Measurements from ENCODE around the gene SZT2.
"Not testable (repeated sequence)": the region's sequence is repeated elsewhere in the genome, so short reads cannot be mapped to it uniquely, and the experiment has no call there.

SZT2 gene

GRCh38 chr1:43454270-43455011 is 64.7 kb downstream of the SZT2 start:
- peak in 1 of 2 donors; percentile 19 for DNase-seq (ENCODE audit: low read depth in 2 of 2)

- DNase-seq (ENCODE audit: low read depth in 2 of 2) = no peak
These were observed 65.7 kb downstream of the SZT2 start for GRCh38 chr1:43455213-43455889.

DNA sequence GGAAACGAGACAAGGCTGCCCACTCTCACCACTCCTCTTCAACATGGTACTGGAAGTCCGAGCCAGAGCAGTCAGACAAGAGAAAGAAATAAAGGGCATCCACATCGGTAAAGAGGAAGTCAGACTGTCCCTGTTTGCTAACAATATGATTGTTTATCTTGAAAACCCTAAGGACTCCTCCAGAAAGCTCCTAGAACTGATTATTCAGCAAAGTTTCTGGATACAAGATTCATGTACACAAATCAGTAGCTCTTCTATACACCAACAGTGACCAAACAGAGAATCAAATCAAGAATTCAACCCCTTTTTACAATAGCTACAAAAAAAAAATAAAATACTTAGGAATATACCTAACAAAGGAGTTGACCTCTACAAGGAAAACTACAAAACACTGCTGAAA is 68.7 kb downstream of the SZT2 start:
- DNase-seq (ENCODE audit: low read depth in 2 of 2) = not testable (repeated sequence)

GRCh38 chr1:43460988-43461693 is 71.4 kb downstream of the SZT2 start:
- DNase-seq (ENCODE audit: low read depth in 2 of 2) = no peak

DNA sequence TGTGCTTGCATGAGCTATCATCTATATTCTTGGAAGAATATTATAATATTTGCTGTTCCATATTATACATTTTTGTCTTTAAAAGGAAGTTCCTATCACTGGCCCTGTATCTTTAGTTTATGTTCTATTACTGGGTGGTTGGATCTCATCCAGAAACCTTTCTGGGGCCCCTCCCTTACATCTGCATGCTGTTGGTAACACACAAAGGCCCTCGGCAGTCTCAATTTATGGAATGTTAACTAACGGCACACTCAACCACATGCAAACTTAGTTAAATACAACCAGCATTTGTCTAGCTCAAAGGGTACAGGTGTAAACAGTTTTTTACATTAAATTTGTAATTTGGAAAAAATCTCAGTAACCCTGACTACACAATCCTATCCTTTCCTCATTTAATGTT is 73.8 kb downstream of the SZT2 start:
- DNase-seq (ENCODE audit: low read depth in 2 of 2) = no peak

GRCh38 chr1:43464681-43465504 is 75.2 kb downstream of the SZT2 start:
- no peak for DNase-seq (ENCODE audit: low read depth in 2 of 2)

DNA sequence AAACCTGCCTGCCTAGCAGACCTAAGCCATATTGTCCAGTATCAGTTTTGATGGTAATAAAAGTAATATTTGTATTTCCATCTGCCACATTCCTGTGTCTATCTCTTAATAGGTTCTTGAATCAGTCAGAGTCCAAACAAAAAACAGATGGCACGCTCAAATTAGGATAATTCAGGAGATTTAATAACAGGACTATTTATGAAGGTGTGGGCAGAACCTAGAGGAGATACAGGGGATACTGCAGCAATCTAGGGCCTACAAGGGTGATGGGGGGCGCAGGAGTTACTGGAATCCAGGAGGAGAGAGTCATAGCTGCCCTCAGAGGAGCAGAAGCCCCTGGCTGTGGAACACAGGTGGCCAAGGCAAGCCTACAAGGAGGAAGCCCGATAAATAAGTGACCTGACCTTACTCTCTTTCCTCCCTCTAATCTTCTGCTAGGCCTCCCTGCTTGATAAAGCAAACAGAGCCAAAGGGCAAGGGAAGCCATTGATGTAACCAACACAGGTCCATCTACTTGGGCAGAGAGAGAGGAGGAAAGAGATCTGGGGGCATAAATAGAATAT is 75.9 kb downstream of the SZT2 start:
- no peak for DNase-seq (ENCODE audit: low read depth in 2 of 2)

GRCh38 chr1:43466403-43466802 is 76.7 kb downstream of the SZT2 start:
- no peak for DNase-seq (ENCODE audit: low read depth in 2 of 2)

DNA sequence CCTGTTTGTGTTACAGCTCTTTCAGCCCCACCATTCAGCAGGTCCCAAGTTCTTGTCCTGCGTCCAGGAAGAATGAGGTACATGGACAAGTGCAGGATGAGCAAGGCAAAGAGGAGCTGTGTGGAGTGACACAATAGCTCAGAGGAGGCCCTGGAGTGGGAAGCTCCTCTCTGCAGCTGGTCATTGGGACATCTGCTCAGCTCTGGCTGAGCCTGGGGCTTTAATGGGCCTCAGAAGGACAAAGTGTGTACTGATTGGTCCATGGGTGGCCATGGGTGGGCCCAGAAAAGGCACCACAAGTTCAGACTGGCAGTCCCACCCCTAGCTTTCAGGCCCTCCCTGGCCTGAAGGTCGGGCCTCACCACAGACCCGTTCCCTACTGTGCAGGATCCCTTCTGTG is 78.7 kb downstream of the SZT2 start:
- no peak for DNase-seq (ENCODE audit: low read depth in 2 of 2)

GRCh38 chr1:43469932-43470331 is 80.2 kb downstream of the SZT2 start:
- DNase-seq (ENCODE audit: low read depth in 2 of 2) = no peak

GRCh38 chr1:43472087-43472462 is 82.4 kb downstream of the SZT2 start:
- no peak for DNase-seq (ENCODE audit: low read depth in 2 of 2)

GRCh38 chr1:43472463-43473151 is 82.9 kb downstream of the SZT2 start:
- DNase-seq (ENCODE audit: low read depth in 2 of 2) = not testable (repeated sequence)

DNA sequence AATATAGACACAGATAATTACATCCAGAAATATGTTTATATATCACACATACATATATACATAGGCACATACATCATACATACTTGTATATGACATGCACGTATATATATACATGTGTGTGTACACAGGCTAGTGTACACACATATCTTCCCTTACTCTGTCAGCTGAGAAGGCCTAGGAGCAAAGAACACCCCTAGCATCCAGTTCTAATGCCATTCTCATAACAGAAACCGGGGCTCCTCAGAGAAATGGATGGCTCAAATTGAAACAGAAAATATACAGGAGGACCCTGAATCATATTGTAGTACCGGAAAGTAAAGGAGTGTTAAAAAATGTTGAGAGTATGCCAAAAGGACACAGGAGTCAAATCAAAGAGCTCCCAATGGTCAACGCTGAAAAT is 83.8 kb downstream of the SZT2 start:
- no peak for DNase-seq (ENCODE audit: low read depth in 2 of 2)

- not testable (repeated sequence) for DNase-seq (ENCODE audit: low read depth in 2 of 2)
These were observed 86.1 kb downstream of the SZT2 start for GRCh38 chr1:43475611-43476401.

GRCh38 chr1:43477716-43478115 is 88.0 kb downstream of the SZT2 start:
- no peak for DNase-seq (ENCODE audit: low read depth in 2 of 2)

DNA sequence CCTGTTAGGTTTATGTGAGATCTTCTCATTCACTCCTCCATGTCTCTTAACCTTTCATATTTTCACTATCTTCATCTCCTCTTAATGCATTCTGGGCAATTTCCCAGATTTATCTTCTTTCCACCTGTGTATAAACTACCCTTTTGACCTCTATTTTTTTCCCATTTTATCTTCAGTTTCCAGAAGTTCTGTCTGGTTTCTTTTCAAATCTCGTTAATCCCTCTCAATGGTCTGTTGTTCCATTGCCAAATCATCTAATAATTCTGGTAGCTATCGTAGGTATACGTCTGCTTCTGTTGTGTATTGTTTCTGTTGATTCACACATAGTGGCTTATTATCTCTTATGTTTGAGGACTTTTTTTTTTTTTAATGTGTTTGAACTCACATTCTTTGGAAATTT is 89.7 kb downstream of the SZT2 start:
- DNase-seq (ENCODE audit: low read depth in 2 of 2) = no peak

DNA sequence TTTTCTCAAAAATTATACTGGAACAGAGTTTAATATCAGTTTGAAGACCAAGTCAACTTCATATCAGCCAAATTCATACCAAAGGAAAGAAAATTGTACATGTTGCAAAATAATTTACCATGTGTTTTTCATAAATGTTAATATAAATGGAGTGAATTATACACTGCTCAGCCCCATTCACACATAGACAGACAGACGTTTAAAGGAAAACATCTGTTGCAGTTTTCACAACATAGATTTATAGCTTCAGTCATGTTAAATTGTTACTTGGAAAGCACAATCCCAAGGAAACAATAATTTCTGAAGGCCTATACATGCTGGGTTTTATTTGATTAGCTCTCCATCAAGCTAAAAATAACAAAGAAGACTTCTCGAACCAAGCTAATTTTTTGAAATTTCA is 91.8 kb downstream of the SZT2 start:
- no peak for DNase-seq (ENCODE audit: low read depth in 2 of 2)

GRCh38 chr1:43482215-43482614 is 92.5 kb downstream of the SZT2 start:
- DNase-seq (ENCODE audit: low read depth in 2 of 2) = no peak

DNA sequence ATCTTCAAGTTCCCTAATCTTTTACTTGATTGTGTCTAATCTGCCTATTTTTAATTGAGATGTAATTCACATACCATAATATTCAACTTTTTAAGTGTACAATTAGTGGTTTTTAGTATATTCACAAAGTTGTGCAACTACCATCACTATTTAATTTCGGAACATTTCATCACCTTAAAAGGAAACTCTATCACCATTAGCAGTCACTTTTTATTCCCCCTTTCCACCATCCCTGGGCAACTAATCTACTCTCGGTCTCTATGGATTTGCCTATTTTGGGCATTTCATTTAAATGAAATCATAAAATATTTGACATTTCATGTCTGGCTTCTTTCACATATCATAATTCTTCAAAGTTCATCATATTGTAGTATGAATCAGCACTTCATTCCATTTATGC is 94.7 kb downstream of the SZT2 start:
- DNase-seq (ENCODE audit: low read depth in 2 of 2) = no peak

GRCh38 chr1:43488165-43488564 is 98.5 kb downstream of the SZT2 start:
- no peak for DNase-seq (ENCODE audit: low read depth in 2 of 2)
